Thoracic aorta endothelial cell (primary cell): ENCODE results near the gene SRSF7. TPM values are rescaled to one million over a fixed set of nuclear protein-coding genes. Genes with fewer than 3 reads are reported as not detected.

ENCODE experiments used
- total RNA-seq: library from RNA; depleted of rRNA; stranded (reverse); fragments of >200 nt; gene quantifications from 2 replicates; pipeline ENCODE4 v1.2.3, GENCODE V29; 2012

The SRSF7 gene
- 167 and 223 TPM in 2 replicates for total RNA-seq

DNA sequence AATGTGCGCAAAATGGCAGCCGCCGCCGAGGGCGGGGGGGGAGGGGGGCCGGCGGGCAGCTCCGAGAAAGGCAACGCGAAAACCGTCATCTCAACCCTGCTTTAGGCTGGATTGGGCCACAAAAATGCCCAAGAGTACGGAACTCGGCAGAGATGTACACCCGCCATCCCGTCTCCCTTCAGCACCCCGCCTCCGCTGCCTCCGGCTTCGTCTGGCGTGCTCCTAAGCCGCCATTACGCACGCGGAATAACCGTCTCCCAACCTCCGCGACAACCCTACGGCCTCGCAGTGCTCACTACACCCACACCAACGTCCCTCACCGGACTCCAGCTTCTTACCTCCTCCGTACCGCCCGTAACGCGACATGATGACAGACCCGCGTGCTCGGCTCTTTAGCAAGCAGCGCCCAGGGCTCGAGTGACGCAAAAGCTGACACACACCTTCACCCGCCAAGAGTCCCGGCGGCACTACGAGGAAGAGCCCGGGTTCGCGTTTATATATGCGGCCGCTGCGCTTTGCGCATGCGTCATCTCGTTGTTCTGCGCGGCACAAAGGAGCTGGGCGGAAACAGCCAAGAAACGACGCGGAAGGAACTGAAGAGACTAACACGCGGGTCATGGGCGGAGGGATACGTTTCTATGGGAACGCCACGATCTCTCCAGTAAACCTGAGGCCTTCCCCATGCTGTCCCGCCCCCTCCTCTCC, at the start of gene SRSF7:
Gene SRSF7, minus strand, starts transcription at position 471 of the 705 bp plus-strand sequence. Its CDS starts 105 bp downstream, at position 366.

Other genes with a start within 250 kb of the SRSF7 start
- gene HNRNPLL, start 148.4 kb downstream of the SRSF7 start, total RNA-seq: 67.7 and 69.0 TPM in 2 replicates
- gene GALM, start 85.2 kb downstream of the SRSF7 start, total RNA-seq: 3.5 and 6.7 TPM in 2 replicates
- gene GEMIN6, start 26.8 kb upstream of the SRSF7 start, total RNA-seq: 10.6 and 11.7 TPM in 2 replicates
- gene DHX57, start 124.6 kb upstream of the SRSF7 start, total RNA-seq: 30.2 and 34.0 TPM in 2 replicates
- gene MORN2, start 124.6 kb upstream of the SRSF7 start, total RNA-seq: 15.9 and 22.2 TPM in 2 replicates
- gene ARHGEF33, start 138.5 kb upstream of the SRSF7 start, total RNA-seq: 0.13 and 0.14 TPM in 2 replicates